Keratinocyte (primary cell): ENCODE data around the gene COPZ2. TPM values are rescaled to one million over a fixed set of nuclear protein-coding genes. Genes with fewer than 3 reads are reported as not detected.

Source experiments
- DNase-seq: peaks from one replicate; pipeline ENCODE4 v3.0.0-alpha.2; 2011; ENCODE audit warnings: low read depth, missing footprints, low spot score
- FAIRE-seq: peaks from 2 replicates; lab custom pipeline; 2011; peaks lifted over from hg19 to GRCh38; lab: Jason Lieb, UNC
- H2AFZ ChIP-seq: 2 replicates; pipeline ENCODE4 v1.6.0; 2012; ENCODE audit warnings: low read length, control low read depth, inconsistent platforms; ENCODE audit not compliant: control insufficient read depth
- H3K27ac ChIP-seq: 2 replicates; pipeline ENCODE4 v1.5.1; 2011; ENCODE audit warnings: low read length; ENCODE audit not compliant: control insufficient read depth, insufficient read depth
- H3K27me3 ChIP-seq: 3 replicates; pipeline ENCODE4 v1.6.0; 2011; ENCODE audit warnings: low read length; ENCODE audit not compliant: control insufficient read depth, insufficient read depth; ENCODE audit errors: extremely low read depth
- H3K36me3 ChIP-seq, 2 experiments: 2 replicates in 1 of 2; 3 replicates in 1 of 2; pipeline ENCODE4 v1.5.1; 2011; ENCODE audit warnings: low read length in 2 of 2, mild to moderate bottlenecking in 1 of 2; ENCODE audit not compliant: control insufficient read depth in 2 of 2, insufficient read depth in 2 of 2; ENCODE audit errors: extremely low read depth in 1 of 2
- H3K4me1 ChIP-seq: 3 replicates; pipeline ENCODE4 v1.5.1; 2011; ENCODE audit warnings: low read length; ENCODE audit not compliant: control insufficient read depth, insufficient read depth; ENCODE audit errors: extremely low read depth
- H3K4me2 ChIP-seq: 3 replicates; pipeline ENCODE4 v1.6.0; 2011; ENCODE audit warnings: low read depth, low read length; ENCODE audit not compliant: control insufficient read depth, insufficient read depth; ENCODE audit errors: extremely low read depth
- H3K4me3 ChIP-seq, 3 experiments: fragments of 200-600 bp in 1 of 3; sonication (generic) in 1 of 3; 2 replicates in 2 of 3; 3 replicates in 1 of 3; pipeline ENCODE4 v1.5.1; 2011 to 2016; ENCODE audit warnings: low read length in 3 of 3, mild to moderate bottlenecking in 3 of 3, control low read depth in 2 of 3, inconsistent platforms in 1 of 3, low read depth in 1 of 3, mixed read lengths in 1 of 3, mixed run types in 1 of 3, moderate library complexity in 1 of 3; ENCODE audit not compliant: control insufficient read depth in 2 of 3, insufficient read depth in 2 of 3; ENCODE audit errors: extremely low read depth in 1 of 3
- H3K79me2 ChIP-seq: 2 replicates; pipeline ENCODE4 v1.6.0; 2012; ENCODE audit warnings: low read length; ENCODE audit not compliant: control insufficient read depth, insufficient read depth
- H3K9ac ChIP-seq: 3 replicates; pipeline ENCODE4 v1.6.0; 2011; ENCODE audit warnings: low read length; ENCODE audit not compliant: control insufficient read depth, insufficient read depth; ENCODE audit errors: extremely low read depth
- H3K9me1 ChIP-seq: 3 replicates; pipeline ENCODE4 v1.6.0; 2011; ENCODE audit warnings: low read length; ENCODE audit not compliant: control insufficient read depth, insufficient read depth; ENCODE audit errors: extremely low read depth
- H3K9me3 ChIP-seq: 2 replicates; pipeline ENCODE4 v1.5.1; 2012; ENCODE audit warnings: low read depth, low read length; ENCODE audit not compliant: control insufficient read depth
- H4K20me1 ChIP-seq: 3 replicates; pipeline ENCODE4 v1.6.0; 2011; ENCODE audit warnings: low read length; ENCODE audit not compliant: control insufficient read depth, insufficient read depth; ENCODE audit errors: extremely low read depth
- CTCF ChIP-seq, 3 experiments: IDR thresholded peaks in 1 of 3; conservative IDR thresholded peaks in 1 of 3; optimal IDR thresholded peaks in 1 of 3; 2 replicates in 2 of 3; 3 replicates in 1 of 3; pipeline versions ENCODE3 to v1.5.1; 2011; ENCODE audit warnings: low read length in 3 of 3, mild to moderate bottlenecking in 3 of 3, moderate library complexity in 2 of 3, control low read depth in 1 of 3, inconsistent platforms in 1 of 3; ENCODE audit not compliant: insufficient read depth in 2 of 3; ENCODE audit errors: extremely low read depth in 1 of 3
- EZH2 ChIP-seq: IDR thresholded peaks from one replicate; pipeline ENCODE4 v1.6.1; 2012; ENCODE audit warnings: inconsistent platforms, mild to moderate bottlenecking, low read length, moderate library complexity
- dilution Hi-C: fragments of 300-500 bp; cut with MboI; formaldehyde crosslinking; loops from one replicate; pipeline ENCODE4 v1.7.0; 2020; ENCODE audit warnings: low sequenced_read_pairs; ENCODE audit not compliant: extremely low pct_ligation_motif_present
- polyA plus RNA-seq, 5 experiments: library from polyadenylated mRNA; depleted of rRNA in 3 of 5; stranded (reverse) in 3 of 5; stranded (forward) in 1 of 5; unstranded in 1 of 5; fragments of >200 nt; gene quantifications; 1 replicate in 1 of 5; 2 replicates in 3 of 5; 3 replicates in 1 of 5; pipeline versions ENCODE4 v1.2.1 to v1.2.3, GENCODE V29; 2011 to 2012; ENCODE audit warnings: missing spikeins in 2 of 5, low read depth in 1 of 5, low replicate concordance in 1 of 5

Gene COPZ2
- polyA plus RNA-seq, 1 donor (not counting 4 experiments of a cell fraction or from before 2014, with no cell fraction given): 11.1 TPM

GRCh38 chr17:48053758-48054237 lies 16.2 kb upstream of the COPZ2 start:
- Histone ChIP-seq H3K79me2 (peaks cover 83% of the 10 kb centered on the region), H3K36me3 (peaks cover 28 to 60% of the 10 kb centered on the region in 2 experiments), H3K4me2 (peak overlapping the region; percentile 67), H3K27ac (peak overlapping the region; percentile 93), H3K9me3 (no peaks in the 10 kb centered on the region), H3K4me1 (peaks cover 62% of the 10 kb centered on the region), H3K9me1 (peaks cover 2% of the 10 kb centered on the region), H3K4me3 (peak overlapping the region; percentile 12 to 86 (median 72)), H3K27me3 (no peaks in the 10 kb centered on the region), H3K9ac (peak overlapping the region; percentile 64), H2AFZ (no peak overlapping the region), H4K20me1 (peaks cover 16% of the 10 kb centered on the region)
- DNase-seq (no peak), FAIRE-seq (no peak)
- dilution Hi-C loops: no loop called here
- TF ChIP-seq EZH2 (no peak), CTCF (optimal IDR thresholded peaks at IDR 0.05 in 1 of 3, IDR thresholded peaks at IDR 0.05 in 1 of 3, conservative IDR thresholded peaks at IDR 0.05 in 1 of 3; ENCODE audit: extremely low read depth in 1 of 3, insufficient read depth in 2 of 3, low read length in 3 of 3) (no peak)

- TF ChIP-seq EZH2 (no peak), CTCF (optimal IDR thresholded peaks at IDR 0.05 in 1 of 3, IDR thresholded peaks at IDR 0.05 in 1 of 3, conservative IDR thresholded peaks at IDR 0.05 in 1 of 3; ENCODE audit: extremely low read depth in 1 of 3, insufficient read depth in 2 of 3, low read length in 3 of 3) (no peak)
- peaks cover 23 to 54% of the 10 kb centered on the region in 2 experiments for H3K36me3 ChIP-seq
- peaks cover 79% of the 10 kb centered on the region for H3K79me2 ChIP-seq
- dilution Hi-C loops: no loop called here
- no peak overlapping the region for H2AFZ ChIP-seq
- H3K4me1 ChIP-seq: peaks cover 62% of the 10 kb centered on the region
- peak overlapping the region; percentile 64 for H3K9ac ChIP-seq
- no peaks in the 10 kb centered on the region for H3K27me3 ChIP-seq
- H3K4me3 ChIP-seq: peak overlapping the region; percentile 49 to 86 (median 72)
- peaks cover 2% of the 10 kb centered on the region for H3K9me1 ChIP-seq
- FAIRE-seq (no peak), DNase-seq (no peak)
- peaks cover 16% of the 10 kb centered on the region for H4K20me1 ChIP-seq
- peak overlapping the region; percentile 93 for H3K27ac ChIP-seq
- no peaks in the 10 kb centered on the region for H3K9me3 ChIP-seq
- peak overlapping the region; percentile 67 for H3K4me2 ChIP-seq
These were observed 15.6 kb upstream of the COPZ2 start for GRCh38 chr17:48052956-48053757.
